ENCODE measurements around the gene CCDC148.

The CCDC148 gene

DNA sequence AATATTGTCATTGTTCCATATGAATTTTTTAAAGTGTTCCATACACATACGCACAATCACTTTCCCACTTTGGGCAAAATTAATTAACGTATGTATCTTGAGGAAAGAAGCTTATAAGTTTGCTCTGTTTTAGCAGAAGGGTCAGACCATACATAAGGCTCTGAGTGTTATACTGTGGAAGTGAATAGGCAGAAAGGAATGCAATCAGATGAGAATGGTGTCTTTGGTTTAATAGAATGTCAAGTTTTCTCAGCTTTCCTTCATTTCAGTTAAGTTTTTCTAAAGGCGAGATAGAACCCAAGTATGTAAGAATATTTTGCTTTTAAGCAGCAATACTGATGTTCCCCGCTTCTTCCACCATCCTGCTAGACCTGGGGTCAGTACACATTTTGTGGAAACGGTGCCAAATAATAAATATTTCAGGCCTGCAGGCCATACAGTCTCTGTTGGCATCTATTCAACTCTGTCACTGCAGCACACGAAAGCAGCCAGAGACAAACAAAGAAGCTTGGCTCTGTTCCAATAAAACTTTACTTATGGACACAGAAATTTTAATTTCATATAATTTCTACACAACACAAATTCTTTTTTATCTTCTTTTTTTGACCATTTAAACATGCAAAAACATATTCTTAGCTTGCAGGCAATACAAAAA, 254.3 kb downstream of the CCDC148 start:
- DNase-seq = no peak

DNA sequence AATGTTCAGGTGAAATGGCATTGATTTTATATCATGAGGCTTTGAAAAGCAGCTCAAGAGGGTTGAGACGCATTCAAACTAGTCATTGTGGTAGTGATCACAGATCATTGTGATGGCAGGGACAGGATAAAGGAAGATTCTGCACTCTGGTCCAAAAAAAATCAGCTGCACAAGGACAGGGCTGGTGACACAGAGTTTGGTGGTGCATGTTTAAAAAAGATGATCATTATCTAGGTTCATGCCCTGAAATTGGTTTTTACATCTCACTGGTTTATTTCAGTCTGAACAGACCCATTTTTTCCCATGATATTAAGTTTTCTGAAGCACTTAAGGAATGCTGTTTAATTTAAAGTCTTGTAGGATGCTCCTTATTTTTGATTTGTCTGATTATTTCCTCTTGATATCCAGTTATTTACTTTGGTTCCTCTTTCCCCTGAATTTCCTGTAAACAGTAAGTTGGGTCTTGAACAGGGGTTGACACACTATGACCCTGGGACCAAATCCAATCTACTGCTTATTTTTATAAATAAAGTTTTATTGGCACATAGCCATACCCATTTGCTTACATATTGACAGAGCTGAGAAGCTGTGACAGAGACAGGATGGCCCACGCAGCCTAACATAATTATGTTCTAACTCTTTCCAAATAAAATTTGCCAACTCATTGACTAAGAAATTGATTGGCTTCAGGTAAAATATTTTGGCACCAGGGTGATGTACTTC, 256.5 kb downstream of the CCDC148 start:
- DNase-seq = no peak

DNA sequence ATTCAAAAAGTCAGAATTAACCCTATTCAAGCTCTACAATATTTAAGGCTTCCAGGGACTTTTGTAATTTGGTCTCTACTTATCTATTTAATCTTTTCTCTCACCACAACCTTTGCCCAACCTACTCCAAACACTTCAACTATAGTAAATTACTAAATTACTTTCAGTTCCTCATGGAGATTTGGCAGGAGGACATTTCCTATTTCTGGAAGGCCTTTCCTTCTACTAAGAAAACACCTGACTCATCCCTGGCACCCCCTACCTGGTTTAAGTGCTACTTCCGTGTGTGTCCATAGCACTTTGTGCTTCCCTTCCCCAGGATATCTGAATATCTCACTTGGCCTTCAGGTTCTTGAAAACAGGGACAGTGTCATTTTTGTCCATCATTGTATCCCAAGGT, 258.6 kb downstream of the CCDC148 start:
- no peak for DNase-seq

DNA sequence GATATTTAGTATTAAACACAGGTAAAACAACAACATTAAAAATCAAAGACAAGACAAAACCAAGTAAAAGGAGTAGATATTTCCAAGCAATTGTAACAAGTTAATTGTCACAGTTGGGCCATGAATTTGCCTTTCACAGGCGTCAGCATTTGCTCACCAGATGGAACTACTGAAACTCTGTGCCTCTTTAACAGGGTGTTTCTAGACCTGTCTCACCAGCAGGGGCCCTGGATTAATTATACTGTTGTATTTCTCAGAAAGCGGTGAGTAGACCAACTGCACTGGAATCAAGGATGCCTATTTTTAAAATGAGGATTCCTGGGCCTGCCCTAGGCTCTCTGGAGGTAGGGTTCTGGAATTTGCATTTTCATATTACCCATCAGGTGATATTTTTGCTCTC, 262.3 kb downstream of the CCDC148 start:
- DNase-seq = no peak

DNA sequence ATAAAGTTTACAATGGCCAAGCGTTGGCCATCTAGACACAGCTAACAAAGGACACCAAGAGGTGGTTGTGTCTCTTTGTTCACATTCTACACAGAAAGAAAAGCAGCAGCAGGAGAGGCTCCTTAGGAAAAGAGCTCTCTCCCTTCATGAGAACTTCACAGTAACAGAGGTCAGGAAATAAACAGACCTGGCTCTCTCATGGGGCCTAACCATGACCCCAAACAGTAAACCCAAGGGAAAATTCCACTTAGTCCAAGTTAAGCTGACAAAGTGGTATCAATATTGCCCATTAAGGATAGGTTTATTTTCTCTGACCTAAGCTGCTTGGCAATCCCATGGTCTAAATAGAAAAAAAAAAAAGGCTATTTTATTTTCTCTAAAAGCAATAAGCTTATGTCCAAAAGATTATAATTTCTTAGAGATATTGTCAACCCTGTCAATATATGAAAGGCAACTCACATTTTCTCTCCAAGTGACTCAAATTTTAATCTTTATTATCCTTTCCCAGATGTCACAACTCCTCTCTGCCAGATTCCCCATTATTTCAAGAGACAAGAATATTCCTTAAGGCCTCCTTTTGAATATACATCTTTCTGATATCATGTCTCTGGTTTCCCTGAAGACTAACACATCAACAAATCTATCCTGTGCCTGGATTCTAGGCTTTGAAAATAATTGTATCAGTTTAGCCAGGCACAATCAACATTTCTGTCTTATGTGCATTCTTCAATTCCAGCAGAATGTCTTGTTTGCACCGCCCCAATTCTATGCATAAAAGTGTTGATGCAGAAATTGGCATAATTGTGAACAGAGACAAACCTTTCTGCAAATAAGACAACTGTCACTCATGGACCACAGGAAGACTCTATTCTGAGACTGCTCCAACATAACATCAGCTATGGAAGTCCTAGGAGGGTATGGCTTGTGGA, 263.8 kb downstream of the CCDC148 start:
- DNase-seq = no peak

DNA sequence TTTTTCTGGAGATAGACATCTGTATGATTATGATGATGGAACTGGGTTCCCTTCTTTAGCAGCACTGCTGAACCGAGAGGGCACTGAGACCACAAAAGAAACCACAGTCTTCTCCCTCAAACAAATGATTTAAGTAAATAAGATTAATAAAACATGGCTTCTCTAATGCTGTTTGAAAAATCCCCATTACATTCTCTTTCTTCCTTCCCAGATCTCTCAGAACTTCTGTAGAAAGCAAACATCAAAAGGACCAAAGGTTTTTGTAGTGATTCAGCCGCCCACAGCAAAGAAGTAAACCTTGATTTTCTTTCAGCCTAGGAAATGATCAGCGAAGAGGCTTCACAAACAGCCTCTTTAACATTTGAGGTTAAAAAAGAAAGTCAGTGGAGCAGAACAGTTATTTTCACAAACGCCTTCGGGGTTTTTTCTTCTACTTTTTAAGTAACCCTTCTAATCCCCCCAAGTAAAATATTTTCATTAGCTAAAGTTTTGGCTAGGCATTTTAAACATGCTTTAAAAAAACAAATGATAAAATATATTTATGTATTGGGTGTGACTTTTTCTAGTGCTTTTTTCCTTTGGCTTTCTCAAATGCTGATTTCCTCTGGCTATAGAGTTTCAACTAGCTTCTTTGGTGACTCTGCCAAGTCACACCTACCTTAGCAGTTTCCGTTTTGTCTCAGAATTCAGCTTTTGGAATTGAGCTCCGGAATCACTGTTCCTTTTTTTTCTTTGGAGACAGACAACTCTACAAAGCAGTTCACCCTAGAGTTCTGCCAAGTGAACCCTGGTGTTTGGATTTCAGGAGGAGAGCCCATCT, 265.3 kb downstream of the CCDC148 start:
- DNase-seq = peak in 1 of 2 donors; percentile 51

DNA sequence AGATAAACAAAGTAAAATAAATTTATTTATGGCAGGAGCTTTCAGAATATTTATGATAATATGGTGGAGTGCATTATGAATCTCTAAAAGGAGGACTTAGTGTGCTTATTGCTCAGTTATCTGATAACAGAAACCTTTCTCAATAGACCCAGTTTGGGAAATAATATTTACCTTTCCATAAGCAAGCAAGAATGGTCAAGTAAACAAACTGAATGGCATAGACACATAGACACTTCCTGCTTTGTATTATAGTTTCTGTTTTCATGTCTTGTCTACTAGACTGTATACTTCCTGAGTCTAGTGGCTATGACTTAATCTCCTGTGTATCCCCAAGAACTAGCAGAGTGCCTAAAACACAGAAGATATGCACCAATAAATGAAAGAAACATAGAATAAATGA, 267.0 kb downstream of the CCDC148 start:
- DNase-seq = no peak

DNA sequence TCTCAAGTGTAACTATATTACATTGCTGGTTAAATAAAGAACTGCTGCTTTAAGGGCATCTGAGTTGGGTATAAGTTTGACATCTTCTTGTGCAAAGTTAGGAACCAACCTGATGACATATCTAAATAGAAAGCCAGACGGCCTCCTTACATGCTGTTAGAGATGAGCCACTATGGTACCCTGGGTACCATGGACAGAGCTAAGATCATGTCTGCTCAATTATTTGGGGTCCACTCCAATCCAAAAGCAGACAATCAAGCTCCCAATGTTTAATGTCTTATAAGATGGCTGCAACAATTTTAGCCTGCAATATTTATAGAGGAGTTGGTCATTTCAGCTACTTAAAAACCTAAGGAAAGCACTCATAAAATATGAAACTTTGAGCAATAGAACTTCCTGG, 268.6 kb downstream of the CCDC148 start:
- no peak for DNase-seq

DNA sequence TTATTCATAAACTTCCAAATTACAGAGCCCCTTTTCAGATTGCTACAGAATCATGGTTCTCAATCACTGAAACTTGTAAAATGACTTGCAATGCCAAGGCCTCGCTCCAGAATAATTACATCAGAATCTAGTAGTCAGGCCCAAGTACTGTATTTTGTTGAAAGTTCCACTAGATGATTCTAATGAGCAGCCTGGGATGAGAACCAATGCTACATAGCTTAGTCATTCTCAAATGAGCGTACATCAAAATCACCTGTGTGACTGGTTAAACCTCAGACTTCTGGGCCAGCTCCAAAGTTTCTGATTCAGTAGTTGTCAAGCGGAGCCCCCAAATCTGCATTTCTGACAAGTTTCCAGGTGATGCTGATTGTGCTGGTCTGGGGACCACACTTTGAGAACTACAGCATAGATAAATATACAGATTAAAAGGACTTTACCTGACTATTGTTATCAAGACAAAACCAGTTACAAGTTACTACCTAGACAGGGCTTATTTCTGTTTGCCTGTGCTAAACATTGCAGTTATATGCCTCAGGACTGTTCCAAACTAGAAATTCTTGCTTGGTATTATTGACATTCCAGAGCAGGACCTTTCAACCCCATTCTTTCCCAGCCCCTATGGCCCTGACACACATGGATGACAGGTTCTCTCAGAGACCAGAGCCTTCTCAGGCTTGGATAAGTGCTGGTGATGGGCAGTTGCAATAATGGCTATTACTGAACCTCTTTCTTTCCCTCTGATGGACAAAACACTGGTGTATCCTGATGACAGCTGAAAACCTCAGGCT, 271.8 kb downstream of the CCDC148 start:
- DNase-seq = no peak

DNA sequence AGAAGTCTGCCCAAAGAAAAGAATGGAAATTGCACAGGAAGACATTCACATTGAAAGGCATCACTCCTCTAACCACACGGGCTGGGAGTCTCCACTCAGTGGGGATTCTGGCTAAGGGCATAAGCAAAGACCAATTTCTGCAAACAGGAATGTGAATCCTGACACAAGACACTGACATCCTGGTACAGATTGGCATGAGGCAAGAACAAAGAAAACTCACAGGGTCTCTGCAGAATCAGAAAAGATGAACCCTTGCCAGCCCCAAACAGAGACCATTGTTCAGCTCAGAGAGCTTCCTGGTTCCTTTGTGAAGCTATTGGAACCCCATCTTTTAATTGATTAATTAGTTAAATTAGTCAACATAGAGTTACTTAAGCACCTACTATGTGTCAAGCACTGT, 272.6 kb downstream of the CCDC148 start:
- no peak for DNase-seq

DNA sequence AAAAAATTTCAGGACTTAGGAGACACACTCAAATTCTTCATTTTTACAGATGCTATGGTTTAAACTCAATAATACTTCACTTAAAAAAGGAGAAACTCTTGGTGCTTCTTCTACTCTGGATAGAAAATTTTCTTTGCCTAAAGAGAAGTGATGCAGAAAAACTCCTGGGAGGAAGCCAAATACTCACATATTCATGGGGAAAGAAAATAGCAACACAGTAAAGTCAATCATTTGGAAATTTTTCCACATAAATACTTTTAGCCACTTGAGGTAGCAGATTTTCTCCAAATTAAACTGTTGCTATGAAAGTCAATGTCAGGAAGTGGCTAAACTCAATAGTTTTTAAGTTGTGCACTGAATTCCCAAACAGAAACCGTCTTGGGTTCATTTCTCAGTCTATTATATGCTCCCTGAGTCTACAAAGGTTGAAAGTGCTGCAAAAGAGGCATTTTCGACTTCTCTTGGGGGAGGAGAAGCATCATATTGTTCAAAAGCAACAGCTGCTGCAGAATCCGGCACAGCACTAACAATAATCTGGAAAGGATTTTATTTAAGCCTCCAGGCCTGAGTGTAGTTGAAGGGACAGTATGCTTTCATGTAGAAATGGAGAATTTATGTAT, 273.8 kb downstream of the CCDC148 start:
- DNase-seq = no peak

DNA sequence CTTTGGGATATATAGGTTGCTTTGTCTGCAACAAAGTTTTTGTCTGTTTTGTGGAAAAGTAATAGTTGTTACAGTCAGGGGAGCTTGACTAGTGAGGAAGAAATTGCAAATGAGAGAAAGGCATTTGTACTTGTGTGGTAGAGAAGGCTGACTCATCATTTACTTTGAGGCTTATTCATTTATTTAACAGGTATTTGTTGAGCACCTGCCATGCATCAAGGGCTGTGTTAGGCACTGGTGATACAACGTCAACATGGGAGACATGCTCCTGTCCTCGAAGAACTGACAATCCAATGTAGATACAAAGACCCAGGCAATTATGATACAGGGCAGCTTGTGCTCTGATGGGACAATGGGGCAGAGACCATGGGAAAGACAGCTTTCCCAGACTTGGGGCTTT, 275.4 kb downstream of the CCDC148 start:
- no peak for DNase-seq

DNA sequence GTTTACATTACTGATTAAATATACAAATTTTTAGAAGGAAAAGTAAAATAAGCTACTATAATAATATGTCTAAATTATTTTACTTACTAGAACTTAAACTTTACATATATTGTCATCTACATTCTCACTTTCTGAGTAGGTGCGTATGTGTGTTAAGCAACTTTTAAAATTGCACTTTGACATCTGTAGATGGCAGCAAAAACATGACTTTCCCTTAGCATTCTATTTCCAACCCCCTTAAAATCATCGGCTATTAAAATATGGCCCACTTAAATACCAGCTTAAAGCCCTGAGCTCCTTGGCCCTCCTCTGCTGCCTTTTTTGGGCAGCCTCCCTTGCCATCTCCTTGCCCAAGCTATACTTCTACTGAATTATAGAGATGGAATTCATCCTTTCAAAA, 276.9 kb downstream of the CCDC148 start:
- no peak for DNase-seq

DNA sequence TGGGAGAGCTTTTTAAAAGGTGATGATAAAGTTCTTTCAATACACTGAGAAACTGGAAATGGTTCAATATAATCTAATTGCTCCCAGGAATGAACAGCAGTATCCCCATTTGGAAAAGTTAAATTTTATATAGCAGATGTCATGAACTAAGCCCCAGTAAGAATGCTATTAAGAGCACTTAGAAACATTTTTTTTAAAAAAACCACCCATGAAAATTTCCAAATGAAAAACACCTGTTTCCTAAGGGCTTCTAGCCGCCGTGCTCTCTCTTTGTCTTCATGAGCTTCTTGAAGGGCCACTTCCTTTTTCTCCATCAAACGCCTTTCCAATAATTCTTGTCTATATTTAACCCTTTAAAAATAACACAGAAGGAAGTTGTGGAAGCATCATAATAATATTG, 277.9 kb downstream of the CCDC148 start:
- no peak for DNase-seq

DNA sequence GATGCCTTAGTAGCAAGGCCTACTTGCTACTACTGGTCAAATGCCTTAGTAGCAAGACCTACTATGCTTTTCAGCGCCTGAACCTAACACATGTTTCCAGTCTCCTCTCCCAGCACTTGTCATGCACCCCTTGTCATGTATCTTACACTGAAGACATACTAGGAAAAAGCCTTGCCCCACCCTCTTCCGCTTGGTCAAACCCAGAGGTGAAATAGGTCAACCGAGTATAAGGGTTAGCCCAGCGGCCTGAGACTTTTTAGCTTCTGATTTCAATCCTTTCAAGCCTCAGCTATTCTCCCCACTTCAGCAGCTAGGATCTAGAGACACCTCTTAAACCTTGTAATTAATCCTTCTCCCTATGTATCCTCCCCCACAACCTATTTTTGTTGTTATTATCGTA, 281.6 kb downstream of the CCDC148 start:
- DNase-seq = no peak

DNA sequence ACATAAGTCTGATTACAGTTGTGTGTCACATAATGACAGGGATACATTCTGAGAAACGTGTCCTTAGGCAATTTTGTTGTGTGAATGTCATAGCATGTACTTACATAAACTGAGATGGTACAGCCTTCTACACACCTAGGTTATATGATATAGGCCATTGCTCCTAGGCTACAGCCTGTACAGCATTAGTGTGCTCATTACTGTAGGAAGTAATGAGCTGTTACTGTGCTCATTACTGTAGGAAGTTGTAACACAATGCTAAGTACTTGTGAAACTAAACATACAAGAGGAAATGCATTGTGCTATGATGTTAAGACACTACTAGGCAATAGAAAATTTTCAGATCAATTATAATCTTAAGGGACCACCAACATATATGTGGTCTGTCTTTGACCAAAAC, 282.1 kb downstream of the CCDC148 start:
- no peak for DNase-seq

DNA sequence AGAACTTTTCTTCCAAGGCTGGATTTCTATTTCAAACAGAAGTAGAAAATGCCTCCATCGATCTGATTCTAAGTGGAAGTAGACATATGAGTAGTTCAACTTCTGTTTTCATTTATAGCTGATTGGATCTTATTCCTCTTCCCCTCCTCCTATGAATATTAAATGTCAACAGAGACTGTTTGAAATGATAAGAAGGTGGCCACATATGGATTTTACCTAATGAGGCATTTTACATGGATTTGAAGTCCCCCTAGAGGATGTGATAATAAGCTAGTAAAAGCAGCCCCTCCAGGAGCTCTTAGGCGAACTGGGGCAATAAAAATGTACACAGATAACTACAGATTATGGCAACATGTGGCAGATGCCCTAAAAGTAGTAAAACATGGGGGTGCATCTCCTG, 283.8 kb downstream of the CCDC148 start:
- no peak for DNase-seq

DNA sequence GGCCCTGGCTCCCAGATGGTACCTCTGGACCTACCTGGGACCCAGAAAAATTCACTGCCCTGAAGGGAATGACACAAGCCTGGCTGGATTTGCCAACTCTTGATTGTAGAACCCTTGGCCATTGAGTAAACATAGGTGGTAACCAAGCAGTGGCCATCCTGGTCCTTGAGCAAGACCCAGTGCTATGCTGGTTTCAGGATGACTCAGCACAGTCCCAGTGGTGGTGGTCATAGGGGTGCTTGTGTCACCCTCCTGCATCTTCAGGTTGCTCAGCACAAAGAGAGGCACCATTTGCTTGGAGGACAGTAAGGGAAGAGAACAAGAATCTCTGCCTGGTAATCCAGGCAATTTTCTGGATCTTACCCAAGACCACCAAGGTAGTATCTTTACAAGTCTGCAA, 302.0 kb downstream of the CCDC148 start:
- DNase-seq = no peak

DNA sequence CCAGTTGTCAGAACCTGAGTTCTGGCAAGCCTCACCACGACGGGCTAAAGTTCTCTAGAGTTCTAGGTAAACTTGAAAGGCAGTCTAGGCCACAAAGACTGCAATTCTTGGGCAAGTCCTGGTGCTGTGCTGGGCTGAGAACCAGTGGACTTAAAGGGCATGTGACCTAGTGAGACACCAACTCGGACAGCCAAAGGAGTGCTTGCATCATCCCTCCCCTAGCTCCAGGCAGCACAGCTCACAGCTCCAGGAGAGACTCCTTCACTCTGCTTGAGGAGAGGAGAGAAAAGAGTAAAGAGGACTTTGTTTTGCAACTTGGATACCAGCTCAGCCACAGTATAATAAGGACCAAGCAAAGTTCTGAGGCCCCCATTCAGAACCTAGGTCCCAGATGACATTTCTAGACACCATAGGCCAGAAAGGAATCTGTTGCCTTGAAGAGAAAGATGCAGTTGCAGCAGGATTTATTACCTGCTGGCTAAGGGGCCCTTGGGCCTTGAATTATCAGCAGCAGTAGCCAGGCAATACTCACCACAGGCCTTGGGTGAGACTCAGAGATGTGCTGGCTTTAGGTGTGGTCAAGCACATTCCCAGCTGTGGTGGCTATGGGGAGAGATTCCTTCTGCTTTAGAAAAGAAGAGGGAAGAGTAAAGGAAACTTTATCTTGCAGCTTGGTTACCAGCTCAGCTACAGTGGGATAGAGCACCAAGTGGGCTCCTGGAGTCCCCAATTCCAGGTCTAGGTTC, 303.1 kb downstream of the CCDC148 start:
- DNase-seq = no peak

DNA sequence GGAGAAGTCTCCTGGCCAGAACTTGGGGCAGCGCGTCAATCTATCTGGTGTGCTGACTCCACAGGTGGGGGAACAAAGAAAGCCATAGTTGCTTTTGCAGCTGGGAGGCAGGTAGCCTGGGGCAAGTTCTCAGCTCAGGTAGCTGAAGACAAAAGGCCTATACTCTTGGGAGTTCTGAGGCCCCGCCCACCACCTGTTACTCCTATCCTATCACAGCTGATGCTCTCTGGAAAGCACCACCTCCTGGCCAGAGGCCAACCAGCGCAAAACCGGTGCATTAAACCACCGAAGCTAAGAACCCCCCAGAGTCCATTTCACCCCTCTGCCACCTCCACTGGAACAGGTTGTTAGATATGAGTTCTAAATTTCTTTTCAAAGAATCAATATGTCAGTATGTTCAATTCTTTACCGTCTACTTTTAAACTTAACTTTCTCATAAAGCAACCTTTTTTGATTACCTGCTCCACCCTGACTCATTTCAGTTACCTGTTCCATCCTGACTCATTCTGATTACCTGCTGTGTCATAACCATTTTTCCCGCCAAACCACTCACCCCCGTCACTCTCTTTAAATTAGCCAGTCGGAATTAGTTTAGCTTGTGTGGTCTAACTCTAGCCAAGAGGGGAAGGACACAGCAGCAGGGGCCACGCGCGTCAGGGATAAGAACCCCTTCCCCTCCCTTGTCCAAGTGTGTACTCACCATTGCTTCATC, 311.5 kb downstream of the CCDC148 start:
- DNase-seq = no peak

Measured in CD4-positive, alpha-beta T cell treated with Interleukin-4 for 1 hour (primary cell).